Psoas muscle (tissue), 8 donors: ENCODE data around the gene TOR1AIP2. TPM values are rescaled to one million over a fixed set of nuclear protein-coding genes. Genes with fewer than 3 reads are reported as not detected.

ENCODE experiments used
- ATAC-seq, 4 donors: fragments of 200-7000 bp; cut with Tn5 transposase; one replicate each; pipeline ENCODE4 v1.9.1; 2020; ENCODE audit warnings: moderate library complexity in 3 of 4, mild to moderate bottlenecking in 2 of 4
- DNase-seq, 2 donors: peaks; one replicate each; pipeline ENCODE4 v3.0.0-alpha.2; 2020
- H3K27ac ChIP-seq: fragments of 200-600 bp; one replicate; pipeline ENCODE4 v1.8.0; 2022
- H3K27me3 ChIP-seq, 3 donors: fragments of 200-600 bp in 1 of 3; one replicate each; pipeline versions ENCODE4 v1.6.1 to v1.8.0; 2013 to 2022; ENCODE audit warnings: low read length in 2 of 3, mild to moderate bottlenecking in 2 of 3, moderate library complexity in 1 of 3; ENCODE audit not compliant: insufficient read depth in 3 of 3
- H3K36me3 ChIP-seq, 2 donors: fragments of 200-600 bp in 1 of 2; one replicate each; pipeline versions ENCODE4 v1.6.1 to v1.8.0; 2013 to 2022; ENCODE audit warnings: low read depth in 1 of 2, mild to moderate bottlenecking in 1 of 2, moderate library complexity in 1 of 2; ENCODE audit not compliant: insufficient read depth in 1 of 2
- H3K4me1 ChIP-seq: fragments of 200-600 bp; one replicate; pipeline ENCODE4 v1.8.0; 2022
- H3K4me3 ChIP-seq: fragments of 200-600 bp; one replicate; pipeline ENCODE4 v1.8.0; 2022; ENCODE audit warnings: mild to moderate bottlenecking
- H3K9me3 ChIP-seq: fragments of 200-600 bp; one replicate; pipeline ENCODE4 v1.8.0; 2022
- WGBS, 3 donors: extraction: QIAGEN DNeasy Blood & Tissue Kit; methylation state at CpG; one replicate each; pipeline versions ENCODE4 v1.1.6 to v1.1.7; 2013; 5-methylcytosine and 5-hydroxymethylcytosine counted together
- intact Hi-C, 2 donors: fragments of 100-400 bp; cut with DNase I; formaldehyde crosslinking; loops; one replicate each; pipeline versions ENCODE4 v1.11.0 to v1.14.2; 2022
- polyA plus RNA-seq, 3 donors: library from polyadenylated mRNA; stranded (reverse); fragments of 200-250 nt; gene quantifications; one replicate each; pipeline ENCODE4 v1.2.3, GENCODE V29; 2013
- total RNA-seq, 4 donors: library from RNA; stranded (reverse); fragmentation: NEBNext Ultra II Directional in 2 of 4; extraction: Animal tissue kit (Norgen Biotek cat#: 25700) in 2 of 4; gene quantifications; one replicate each; pipeline versions ENCODE4 v1.2.1 to v1.2.4, GENCODE V29; 2021 to 2023
- TF ChIP-seq, protein P1 (sequence below): fragments of 200-600 bp; IDR thresholded peaks from one replicate; pipeline ENCODE4 v1.8.0; 2022; ENCODE audit warnings: antibody characterized with exemption
- donor health status: healthy with polysubstance abuse.
- donor health status: DM: no; HTN: no; CAD: no; lungs with moderate emphysema.
- donor health status: Bipolar disorder and iron deficiency.
- donor health status: healthy.
- donor health status: DM: yes; HTN: yes; CAD: no.
- donor health status: DM: no; HTN: no; CAD: no.
- donor health status: DM: no; HTN: no; CAD: no.
- donor health status: DM: yes; HTN: yes; CAD: no.

TOR1AIP2 gene
- total and polyA plus RNA-seq, 7 donors: 10.9 to 98.3 (median 57.2) TPM

DNA sequence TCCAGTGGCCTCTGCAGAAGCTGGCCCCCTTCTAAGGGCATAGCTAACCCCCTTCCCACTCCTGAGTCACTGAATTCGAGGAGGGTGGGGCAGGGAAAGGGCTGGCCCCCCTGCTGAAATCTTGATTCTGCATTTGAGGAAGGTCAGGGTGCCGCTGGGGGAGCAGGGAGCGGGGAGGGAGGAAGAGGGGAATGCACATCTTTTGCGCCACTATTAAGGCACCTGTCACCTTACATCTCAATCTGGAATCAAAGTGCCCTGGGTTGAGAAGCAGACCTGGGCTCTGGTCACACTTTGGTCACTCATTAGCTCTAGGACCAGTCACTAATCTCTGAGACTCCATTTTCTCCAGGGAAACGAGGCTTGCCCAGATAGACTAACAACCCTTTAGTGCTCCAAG lies 62.0 kb downstream of the TOR1AIP2 start:
- 42 to 53% (median 50%) methylated on average over 5 of the region's 5 CpGs for WGBS, 3 donors
- TF ChIP-seq, protein P1, sequence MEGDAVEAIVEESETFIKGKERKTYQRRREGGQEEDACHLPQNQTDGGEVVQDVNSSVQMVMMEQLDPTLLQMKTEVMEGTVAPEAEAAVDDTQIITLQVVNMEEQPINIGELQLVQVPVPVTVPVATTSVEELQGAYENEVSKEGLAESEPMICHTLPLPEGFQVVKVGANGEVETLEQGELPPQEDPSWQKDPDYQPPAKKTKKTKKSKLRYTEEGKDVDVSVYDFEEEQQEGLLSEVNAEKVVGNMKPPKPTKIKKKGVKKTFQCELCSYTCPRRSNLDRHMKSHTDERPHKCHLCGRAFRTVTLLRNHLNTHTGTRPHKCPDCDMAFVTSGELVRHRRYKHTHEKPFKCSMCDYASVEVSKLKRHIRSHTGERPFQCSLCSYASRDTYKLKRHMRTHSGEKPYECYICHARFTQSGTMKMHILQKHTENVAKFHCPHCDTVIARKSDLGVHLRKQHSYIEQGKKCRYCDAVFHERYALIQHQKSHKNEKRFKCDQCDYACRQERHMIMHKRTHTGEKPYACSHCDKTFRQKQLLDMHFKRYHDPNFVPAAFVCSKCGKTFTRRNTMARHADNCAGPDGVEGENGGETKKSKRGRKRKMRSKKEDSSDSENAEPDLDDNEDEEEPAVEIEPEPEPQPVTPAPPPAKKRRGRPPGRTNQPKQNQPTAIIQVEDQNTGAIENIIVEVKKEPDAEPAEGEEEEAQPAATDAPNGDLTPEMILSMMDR: no peak
- DNase-seq (no peak), ATAC-seq (no peak)
- H3K4me1 ChIP-seq: peaks cover 7% of the 10 kb centered on the region
- peaks cover 0 to 13% (median 4%) of the 10 kb centered on the region in 3 donors for H3K27me3 ChIP-seq
- H3K4me3 ChIP-seq: peak overlapping the region; percentile 61
- H3K36me3 ChIP-seq: no peaks in the 10 kb centered on the region
- H3K27ac ChIP-seq: peak overlapping the region; percentile 7
- intact Hi-C loops: no loop called here
- no peaks in the 10 kb centered on the region for H3K9me3 ChIP-seq

DNA sequence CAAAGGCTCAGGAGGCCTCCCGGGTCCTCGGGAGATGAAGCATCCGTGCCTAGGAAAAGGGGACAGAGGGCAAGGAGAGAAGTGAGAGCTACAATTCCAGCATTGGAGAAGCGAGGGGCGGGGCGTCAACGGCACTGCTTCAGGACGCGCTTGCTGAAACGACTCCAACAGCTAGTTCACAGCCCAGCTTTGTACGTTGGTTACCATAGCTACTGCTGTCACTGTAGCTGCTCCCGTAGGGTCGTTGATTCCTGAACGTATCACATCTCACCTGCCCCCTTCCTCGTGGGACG lies 63.1 kb downstream of the TOR1AIP2 start:
- WGBS, 3 donors: 1 to 2% (median 2%) methylated on average over 16 of the region's 16 CpGs
- no peak overlapping the region for H3K27ac ChIP-seq
- TF ChIP-seq, protein P1: no peak
- peak overlapping the region; percentile 61 for H3K4me3 ChIP-seq
- H3K9me3 ChIP-seq: no peaks in the 10 kb centered on the region
- H3K36me3 ChIP-seq: no peaks in the 10 kb centered on the region
- ATAC-seq (peak; percentile 37 to 74 (median 52)), DNase-seq (peak; percentile 67 to 78)
- intact Hi-C loops: no loop called here
- H3K27me3 ChIP-seq: peaks cover 0 to 13% (median 8%) of the 10 kb centered on the region in 3 donors
- peaks cover 7% of the 10 kb centered on the region for H3K4me1 ChIP-seq

DNA sequence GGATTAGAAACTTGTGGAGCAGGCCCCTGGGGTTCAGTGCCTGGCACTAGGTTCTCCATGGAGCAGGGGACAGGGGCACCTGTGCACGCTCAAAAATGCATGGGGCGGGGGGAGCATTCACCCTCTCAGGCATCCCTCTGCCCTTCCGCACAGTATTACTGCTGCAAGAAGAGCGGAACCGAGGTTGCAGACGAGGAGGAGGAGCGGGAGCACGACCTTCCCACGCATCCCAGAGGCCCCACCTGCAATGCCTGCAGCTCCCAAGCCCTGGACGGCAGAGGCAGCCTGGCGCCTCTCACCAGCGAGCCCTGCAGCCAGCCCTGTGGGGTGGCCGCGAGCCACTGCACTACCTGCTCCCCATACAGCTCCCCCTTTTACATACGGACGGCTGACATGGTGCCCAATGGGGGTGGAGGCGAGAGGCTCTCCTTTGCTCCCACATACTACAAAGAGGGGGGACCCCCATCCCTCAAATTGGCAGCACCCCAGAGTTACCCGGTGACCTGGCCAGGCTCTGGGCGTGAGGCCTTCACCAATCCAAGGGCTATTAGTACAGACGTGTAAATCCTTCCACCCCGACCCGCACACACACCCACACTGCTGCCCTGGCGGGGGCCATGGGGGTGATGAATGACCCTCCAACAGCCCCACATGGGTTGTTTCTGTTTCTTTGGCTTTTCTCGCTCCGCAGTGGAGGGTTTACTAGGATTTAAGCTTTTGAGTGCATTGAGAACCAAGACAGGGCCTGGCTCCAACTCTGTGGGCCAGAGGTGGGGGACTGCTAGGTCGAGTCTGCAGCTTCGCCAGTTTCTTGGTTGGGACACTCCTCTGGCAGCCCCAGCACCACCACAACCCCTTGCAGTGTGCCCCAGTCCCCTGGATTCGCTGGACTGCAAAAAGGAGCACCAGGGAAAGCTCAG lies 63.7 kb downstream of the TOR1AIP2 start:
- H3K36me3 ChIP-seq: no peaks in the 10 kb centered on the region
- peaks cover 0 to 13% (median 8%) of the 10 kb centered on the region in 3 donors for H3K27me3 ChIP-seq
- H3K4me1 ChIP-seq: peaks cover 7% of the 10 kb centered on the region
- WGBS, 3 donors: 86 to 89% (median 87%) methylated on average over 28 of the region's 28 CpGs
- DNase-seq (no peak), ATAC-seq (no peak)
- peak overlapping the region; percentile 61 for H3K4me3 ChIP-seq
- no peak overlapping the region for H3K27ac ChIP-seq
- intact Hi-C loops: no loop called here
- TF ChIP-seq, protein P1: no peak
- no peaks in the 10 kb centered on the region for H3K9me3 ChIP-seq

DNA sequence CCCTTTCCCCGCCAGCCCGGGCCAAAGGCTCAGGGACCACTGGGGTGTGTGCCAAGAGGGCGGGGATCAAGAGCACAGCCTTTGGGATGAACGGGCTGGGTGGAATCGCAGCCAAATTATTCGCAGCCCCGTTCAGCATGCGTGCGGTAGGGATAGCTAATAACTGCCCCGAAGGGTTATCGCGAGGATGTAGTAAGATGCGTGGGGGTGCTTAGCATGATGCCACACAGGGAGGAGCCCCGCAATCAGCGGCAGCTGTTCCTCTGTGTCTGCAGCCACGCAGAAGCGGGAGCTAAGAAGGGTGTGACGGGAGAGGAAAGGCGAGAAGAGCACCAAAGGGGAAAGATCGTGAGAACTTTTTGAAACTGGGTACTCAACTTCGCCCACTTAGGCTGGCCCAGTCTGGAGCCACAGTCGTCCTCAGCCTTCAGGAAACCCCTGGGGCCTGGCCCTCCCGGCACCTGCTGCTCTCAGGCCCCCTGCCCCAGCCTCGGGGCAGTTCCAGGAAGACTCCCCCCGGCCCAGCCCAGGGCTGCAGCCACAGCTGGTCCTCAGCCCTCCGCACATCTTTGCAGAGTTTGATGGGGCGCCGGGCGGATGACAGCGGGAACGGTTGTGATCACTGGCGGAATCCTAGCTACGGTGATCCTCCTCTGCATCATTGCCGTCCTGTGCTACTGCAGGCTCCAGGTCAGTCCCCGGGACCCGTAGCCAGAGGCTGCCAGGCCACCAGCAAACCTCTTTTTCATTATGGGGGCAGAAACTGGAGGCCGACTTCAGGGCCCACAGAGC lies 64.9 kb downstream of the TOR1AIP2 start:
- WGBS, 3 donors: 51 to 59% (median 55%) methylated on average over 36 to 37 of the region's 37 CpGs

More for the DNA sequence above, 64.9 kb downstream of the TOR1AIP2 start:
- ATAC-seq (no peak), DNase-seq (no peak)
- Histone ChIP-seq H3K36me3 (no peaks in the 10 kb centered on the region), H3K4me3 (no peak overlapping the region), H3K9me3 (no peaks in the 10 kb centered on the region), H3K27ac (no peak overlapping the region), H3K4me1 (peaks cover 7% of the 10 kb centered on the region), H3K27me3 (peaks cover 0 to 13% (median 7%) of the 10 kb centered on the region in 3 donors)
- TF ChIP-seq, protein P1: no peak
- intact Hi-C loops: no loop called here
